NCI-H345 (cell line): ENCODE data around the gene EIF4H.
"Not testable (repeated sequence)": the region's sequence is repeated elsewhere in the genome, so short reads cannot be mapped to it uniquely, and the experiment has no call there.

Experiments used
- DNase-seq: peaks from one replicate; lab custom pipeline; 2025; lab: John Stamatoyannopoulos, UW

EIF4H gene

DNA sequence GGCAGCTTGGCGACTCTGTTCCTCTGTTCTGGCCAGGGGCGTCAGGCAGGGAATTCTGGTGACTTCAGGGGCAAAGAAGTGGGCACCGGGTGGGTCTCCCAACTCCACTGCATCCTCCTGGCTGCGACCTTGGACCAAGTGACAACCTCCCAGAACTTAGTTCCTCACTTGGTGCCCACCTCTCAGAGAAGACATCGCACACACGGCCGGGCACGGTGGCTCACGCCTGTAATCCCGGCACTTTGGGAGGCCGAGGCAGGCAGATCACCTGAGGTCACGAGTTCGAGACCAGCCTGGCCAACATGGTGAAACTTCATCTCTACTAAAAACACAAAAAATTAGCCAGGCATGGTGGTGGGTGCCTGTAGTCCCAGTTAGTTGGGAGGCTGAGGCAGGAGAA is 50.8 kb downstream of the EIF4H start:
- DNase-seq, result not testable (repeated sequence)

DNA sequence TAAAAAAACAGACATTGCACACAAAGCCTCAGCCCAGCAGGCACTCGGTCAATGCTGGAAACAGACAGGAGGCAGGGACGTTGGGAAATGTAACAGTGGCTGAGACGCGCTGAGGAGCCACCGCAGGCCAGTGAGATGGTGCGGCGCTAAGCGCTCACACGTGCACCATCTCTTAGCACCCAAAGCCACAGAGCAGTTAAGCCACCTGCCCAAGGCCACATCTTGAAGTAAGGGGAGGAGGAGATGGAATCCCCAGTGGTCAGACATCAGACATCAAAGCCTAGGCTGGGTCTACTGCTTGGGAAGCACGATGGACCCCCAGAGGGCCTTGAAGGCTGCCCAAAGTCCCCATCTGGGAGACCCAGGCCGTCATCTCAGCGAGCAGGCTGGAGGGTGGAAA is 51.2 kb downstream of the EIF4H start:
- DNase-seq, result no peak

DNA sequence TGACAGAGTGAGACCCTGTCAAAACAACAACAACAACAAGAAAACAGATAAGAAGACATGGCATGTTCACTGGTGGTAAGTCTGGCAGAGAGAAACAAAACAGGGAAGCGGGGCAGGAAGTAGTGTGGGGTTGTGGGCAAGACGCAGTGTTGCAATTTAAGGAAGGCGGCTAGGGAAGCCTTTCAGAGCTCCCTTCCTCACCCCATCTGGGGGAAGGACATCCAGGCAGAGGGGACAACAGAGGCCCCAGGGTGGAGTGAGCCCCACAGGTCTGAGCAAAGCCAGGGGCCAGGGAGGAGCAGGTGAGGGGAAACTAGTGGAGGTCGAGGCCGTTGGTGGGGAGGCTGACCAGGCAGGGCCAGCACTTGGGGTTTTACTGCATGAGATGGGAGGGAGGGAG is 52.5 kb downstream of the EIF4H start:
- no peak for DNase-seq

DNA sequence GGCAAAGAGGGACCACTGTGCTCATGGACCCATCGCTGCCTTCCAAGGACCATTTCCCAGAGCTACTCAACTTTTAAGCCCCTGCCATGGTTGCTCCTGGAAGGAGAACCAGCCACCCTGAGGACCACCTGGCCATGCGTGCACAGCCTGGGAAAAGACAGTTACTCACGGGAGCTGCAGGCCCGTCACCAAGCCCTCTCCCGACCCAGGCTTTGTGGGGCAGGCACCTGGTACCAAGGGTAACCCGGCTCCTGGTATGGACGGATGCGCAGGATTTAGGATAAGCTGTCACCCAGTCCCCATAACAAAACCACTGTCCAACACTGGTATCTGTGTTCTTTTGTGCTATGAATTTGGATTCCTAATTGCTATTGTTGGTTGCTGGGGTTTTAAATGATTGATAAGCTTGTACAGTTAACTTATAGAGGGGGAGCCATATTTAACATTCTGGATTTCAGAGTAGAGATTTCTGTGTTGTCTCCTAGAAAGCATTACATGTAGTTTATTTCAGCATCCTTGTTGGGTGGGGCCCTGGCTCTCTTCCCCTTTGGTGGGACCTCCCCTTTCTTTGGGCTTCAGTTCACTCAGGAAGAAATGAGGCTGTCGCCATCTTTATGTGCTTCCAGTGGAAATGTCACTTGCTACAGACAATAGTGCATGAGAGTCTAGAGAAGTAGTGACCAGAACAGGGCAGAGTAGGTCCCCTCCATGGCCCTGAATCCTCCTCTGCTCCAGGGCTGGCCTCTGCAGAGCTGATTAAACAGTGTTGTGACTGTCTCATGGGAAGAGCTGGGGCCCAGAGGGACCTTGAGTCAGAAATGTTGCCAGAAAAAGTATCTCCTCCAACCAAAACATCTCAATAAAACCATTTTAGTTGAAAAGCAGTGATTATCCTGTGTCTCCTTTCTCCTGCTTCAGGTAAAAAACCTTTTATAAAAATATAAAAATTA is 55.1 kb downstream of the EIF4H start:
- no peak for DNase-seq

DNA sequence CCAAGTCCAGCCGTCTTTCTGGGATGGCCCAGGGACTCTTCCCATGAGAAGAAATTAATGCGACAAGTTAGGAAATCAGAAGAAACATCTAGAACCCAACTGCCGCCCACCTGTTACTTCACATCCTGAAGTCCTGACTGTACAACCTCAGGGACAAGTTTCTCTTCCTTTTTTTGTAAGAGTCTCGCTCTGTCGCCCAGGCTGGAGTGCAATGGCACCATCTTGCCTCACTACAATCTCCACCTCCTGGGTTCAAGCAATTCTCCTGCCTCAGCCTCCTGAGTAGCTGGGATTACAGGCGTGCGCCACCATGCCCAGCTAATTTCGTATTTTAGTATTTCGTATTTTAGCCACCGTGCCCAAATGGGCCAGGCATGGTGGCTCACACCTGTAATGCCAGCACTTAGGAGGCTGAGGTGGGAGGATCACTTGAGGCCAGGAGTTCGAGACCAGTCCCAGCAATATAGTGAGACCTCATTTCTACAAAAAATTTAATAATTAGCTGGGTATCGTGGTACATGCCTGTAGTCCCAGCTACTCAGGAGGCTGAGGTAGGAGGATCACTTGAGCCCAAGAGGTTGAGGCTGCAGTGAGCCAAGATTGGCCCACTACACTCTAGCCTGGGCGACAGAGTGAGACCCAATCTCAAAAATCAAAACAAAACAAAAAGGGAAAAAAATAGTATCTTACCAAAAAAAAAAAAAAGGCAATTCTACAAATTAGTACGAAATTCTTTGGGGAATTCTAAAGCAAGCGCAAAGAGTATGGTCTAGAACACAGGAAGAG is 56.5 kb downstream of the EIF4H start:
- no peak for DNase-seq

DNA sequence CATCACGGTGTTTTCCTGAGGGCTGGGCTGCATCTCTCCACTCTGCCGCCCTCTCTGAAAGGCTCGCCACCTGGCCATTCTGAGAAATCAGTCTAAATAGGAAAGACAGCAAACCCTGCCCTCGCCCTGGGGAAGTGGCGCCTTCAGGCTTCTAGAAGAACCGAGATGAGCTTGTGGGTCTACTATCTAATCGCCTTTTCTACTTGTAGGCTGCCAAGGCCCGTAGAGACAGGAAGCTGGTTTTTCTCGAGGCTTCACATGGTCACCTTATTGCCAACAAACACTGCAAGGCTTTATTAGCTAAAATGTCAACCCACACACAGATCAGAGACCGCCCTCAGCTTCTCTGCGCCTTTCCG is 57.1 kb downstream of the EIF4H start:
- no peak for DNase-seq

DNA sequence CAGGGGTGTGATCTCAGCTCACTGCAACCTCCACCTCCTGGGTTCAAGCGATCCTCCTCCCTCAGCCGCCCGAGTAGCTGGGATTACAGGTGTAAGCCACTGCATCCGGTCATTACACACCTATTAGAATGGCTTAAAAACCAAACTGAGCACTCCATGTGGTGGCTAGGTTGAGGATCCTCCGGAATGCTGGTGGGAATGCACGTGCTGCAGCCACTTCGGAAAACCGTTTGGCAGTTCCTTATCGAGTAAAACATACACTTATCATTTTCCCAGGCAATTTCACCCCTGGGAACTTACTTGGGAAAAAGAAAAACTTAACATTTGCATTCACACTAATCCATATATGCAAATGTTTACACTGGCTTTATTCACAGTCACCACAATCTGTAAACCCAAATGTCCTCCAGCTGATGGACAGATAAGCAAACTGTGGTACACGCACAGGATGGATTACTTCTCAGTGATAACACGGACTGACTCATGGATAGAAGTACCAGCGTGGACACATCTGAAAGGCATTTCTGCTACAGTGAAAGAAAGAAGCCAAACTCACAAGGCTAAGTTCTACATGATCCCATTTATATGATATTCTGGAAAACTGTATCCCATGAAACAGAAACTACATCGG is 59.6 kb downstream of the EIF4H start:
- DNase-seq, result no peak

DNA sequence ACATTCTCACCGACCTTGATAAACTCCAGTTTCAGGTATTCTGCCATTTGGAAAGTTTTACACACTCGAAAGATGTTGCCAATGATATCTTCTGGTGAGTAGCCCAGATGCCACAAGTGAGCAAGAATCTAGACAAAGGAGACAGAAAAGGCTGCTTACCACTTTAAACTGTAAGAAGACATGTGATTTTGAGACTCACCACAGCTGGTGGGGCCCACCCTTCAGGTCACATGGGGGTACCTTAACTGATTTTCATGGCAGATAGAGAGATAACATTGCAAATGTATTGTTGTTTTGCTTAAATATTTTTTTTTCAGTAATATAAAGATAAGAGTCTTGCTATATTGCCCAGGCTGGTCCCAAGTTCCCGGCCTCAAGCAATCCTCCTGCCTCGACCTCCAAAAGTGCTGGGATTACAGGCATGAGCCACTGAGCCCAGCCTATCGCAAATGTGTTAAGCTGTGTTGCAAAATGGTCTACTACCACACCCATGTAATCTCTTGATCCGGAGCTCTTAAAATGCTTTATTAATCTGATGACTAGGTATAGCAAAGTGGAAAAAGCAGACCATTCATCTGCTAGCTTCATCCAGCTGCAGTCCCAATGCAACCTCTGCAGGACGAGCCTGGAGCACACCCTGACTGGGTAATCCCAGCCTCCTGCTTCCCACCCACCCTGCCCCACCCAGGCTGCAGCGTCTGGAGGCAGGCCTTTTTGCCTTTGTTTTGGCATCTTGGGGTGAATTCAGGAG is 61.5 kb downstream of the EIF4H start:
- DNase-seq, result no peak

DNA sequence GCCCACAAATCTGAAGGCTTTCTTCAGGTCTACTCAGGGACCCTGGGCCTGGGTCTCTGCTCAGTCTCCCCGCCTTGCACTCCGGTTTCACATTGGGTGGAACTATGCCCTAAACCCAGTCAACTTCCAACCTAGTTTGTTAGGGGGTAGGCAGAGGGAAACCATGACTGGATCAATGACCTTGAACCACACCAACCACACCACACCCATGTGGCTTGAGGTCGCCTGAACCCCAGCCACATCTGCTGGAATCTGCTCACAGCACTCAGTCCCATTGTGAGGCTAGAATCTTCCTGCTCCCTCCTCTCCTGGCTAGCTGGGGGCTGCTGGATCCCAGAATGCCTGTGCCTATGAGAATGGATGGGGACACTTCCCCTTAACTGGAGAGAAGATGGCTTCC is 62.1 kb downstream of the EIF4H start:
- no peak for DNase-seq

DNA sequence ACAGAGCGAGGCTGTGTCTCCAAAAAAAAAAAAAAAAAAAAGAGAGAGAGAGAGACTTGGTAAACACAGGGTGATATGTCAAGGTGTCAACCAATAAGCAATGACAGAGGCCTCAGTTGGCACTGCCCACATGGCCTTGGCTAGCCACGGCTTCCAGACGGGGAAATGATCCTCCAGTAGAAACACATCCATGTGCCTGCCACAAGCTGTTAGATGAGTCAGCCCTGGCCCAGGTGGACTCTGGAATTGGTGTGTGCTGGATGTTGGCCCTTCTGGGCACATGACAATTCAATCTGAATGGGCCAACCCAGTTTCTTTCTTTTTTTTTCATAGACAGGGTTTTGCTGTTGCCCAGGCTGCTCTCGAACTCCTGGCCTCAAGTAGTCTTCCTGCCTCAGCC is 66.3 kb downstream of the EIF4H start:
- DNase-seq, result no peak

DNA sequence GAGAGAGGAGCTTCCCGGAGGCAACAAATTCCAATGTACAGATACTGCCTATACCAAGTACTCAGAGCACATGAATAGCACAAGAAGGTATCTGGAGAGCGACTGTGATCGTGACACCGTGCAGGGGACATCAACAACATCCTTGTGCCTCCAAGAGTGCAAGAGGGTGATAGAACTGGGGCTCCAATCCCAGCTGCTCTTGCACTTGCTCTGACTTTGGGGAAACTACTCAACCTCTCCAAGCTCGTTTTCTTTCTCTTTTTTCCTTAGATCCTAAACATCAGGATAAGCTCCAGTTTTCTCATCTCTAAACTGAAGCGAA is 67.9 kb downstream of the EIF4H start:
- no peak for DNase-seq

DNA sequence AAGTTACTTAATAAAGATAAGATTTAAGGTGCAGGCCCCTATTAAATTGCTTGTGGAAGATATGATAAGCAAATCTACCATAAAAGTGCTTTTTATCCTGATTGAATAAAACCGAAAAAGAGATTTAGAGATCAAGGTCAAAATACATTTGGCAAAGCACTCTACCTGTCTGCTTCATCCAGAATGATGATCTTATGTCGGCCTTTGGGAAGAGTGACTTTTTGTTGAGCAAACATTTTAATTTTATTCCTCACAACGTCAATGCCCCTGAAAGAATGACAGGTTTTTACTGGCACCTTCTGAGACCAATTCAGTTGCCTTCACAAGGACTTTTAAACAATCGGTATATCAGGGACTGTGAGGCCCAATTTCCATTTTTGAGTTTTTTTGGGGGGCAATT is 72.3 kb downstream of the EIF4H start:
- DNase-seq, result no peak
